OCI-LY1 (cell line): ENCODE results near the gene CBARP.

Experiments used
- CTCF ChIP-seq: fragments of 200-600 bp; sonication (generic), shearing (Covaris generic); IDR thresholded peaks from 2 replicates; pipeline ENCODE4 v1.5.1; 2017; ENCODE audit warnings: mild to moderate bottlenecking, antibody characterized with exemption, low read length, moderate library complexity, mixed read lengths
- EZH2 ChIP-seq: fragments of 200-600 bp; sonication (generic), shearing (Covaris generic); IDR thresholded peaks from 2 replicates; pipeline ENCODE4 v1.8.0; 2017; ENCODE audit warnings: borderline replicate concordance, mixed run types, mild to moderate bottlenecking, antibody characterized with exemption, low read length, moderate library complexity, mixed read lengths

- TF ChIP-seq CTCF (no peak), EZH2 (no peak)
Observed at GRCh38 chr19:1182068-1182467, 55.7 kb downstream of the CBARP start.
